HepG2 (cell line): ENCODE results near the gene SIVA1. TPM values are rescaled to one million over a fixed set of nuclear protein-coding genes. Genes with fewer than 3 reads are reported as not detected.

Source experiments
- ATAC-seq: fragments of 200-7000 bp; cut with Tn5 transposase; 3 replicates; pipeline ENCODE4 v1.9.1; 2020; ENCODE audit warnings: mild to moderate bottlenecking, moderate library complexity
- BruUV-seq: library from RNA; stranded (reverse); fragments of 400-500 nt; replicated peaks from 2 replicates; lab custom pipeline; 2021; lab: Mats Ljungman, UMichigan
- CTCF ChIA-PET: fragments of 300-600 bp; formaldehyde crosslinking; extraction: SDS; loops from one replicate; lab custom pipeline; 2021; ENCODE audit warnings: low total read pairs, inconsistent platforms, low intra/inter-chr PET ratio; lab: Yijun Ruan, JAX
- POLR2A ChIA-PET: fragments of 350-600 bp; sonication (Branson Sonifier 250); formaldehyde crosslinking; loops from one replicate; lab custom pipeline; 2020; ENCODE audit warnings: antibody characterized with exemption, inconsistent platforms; lab: Yijun Ruan, JAX
- DNase-seq: peaks from one replicate; pipeline ENCODE4 v3.0.0-alpha.2; 2015; ENCODE audit warnings: low spot score
- FAIRE-seq: peaks from 3 replicates; lab custom pipeline; 2011; peaks lifted over from hg19 to GRCh38; lab: Jason Lieb, UNC
- H2AFZ ChIP-seq: one replicate; pipeline ENCODE4 v1.6.1; 2011; ENCODE audit warnings: low read length, inconsistent platforms
- H3K27ac ChIP-seq: fragments of 300-600 bp; 3 replicates; pipeline ENCODE4 v1.8.0; 2011; ENCODE audit warnings: mixed run types, mild to moderate bottlenecking, mixed read lengths, low read length, inconsistent platforms; ENCODE audit not compliant: insufficient read depth; ENCODE audit errors: extremely low read length
- H3K27me3 ChIP-seq, 2 experiments: fragments of 200-600 bp in 1 of 2; 2 replicates in 1 of 2; 3 replicates in 1 of 2; pipeline versions ENCODE4 v1.6.0 to v1.8.0; 2011; ENCODE audit warnings: low read length in 2 of 2, mild to moderate bottlenecking in 2 of 2, moderate library complexity in 2 of 2, inconsistent platforms in 1 of 2; ENCODE audit not compliant: insufficient read depth in 2 of 2, control insufficient read depth in 1 of 2
- H3K36me3 ChIP-seq, 2 experiments: fragments of 200-600 bp in 1 of 2; replicated peaks in 1 of 2; 2 replicates in 1 of 2; 3 replicates in 1 of 2; pipeline versions ENCODE4 v1.5.1 to v1.8.0; 2011; ENCODE audit warnings: low read length in 2 of 2, inconsistent platforms in 1 of 2; ENCODE audit not compliant: insufficient read depth in 2 of 2, control insufficient read depth in 1 of 2
- H3K4me1 ChIP-seq: 2 replicates; pipeline ENCODE4 v1.5.1; 2012; ENCODE audit warnings: low read length, inconsistent platforms; ENCODE audit not compliant: insufficient read depth
- H3K4me2 ChIP-seq: 2 replicates; pipeline ENCODE4 v1.6.0; 2011; ENCODE audit warnings: low read depth, low read length, inconsistent platforms
- H3K4me3 ChIP-seq, 3 experiments: fragments of 200-600 bp in 1 of 3; sonication (generic), shearing (Covaris generic) in 1 of 3; replicated peaks in 1 of 3; 2 replicates each; pipeline ENCODE4 v1.5.1; 2011 to 2016; ENCODE audit warnings: low read length in 3 of 3, inconsistent platforms in 2 of 3, low read depth in 2 of 3, mild to moderate bottlenecking in 2 of 3, control low read depth in 1 of 3, mixed read lengths in 1 of 3; ENCODE audit not compliant: insufficient read depth in 1 of 3
- H3K79me2 ChIP-seq: one replicate; pipeline ENCODE4 v1.6.1; 2011; ENCODE audit warnings: low read length, inconsistent platforms; ENCODE audit not compliant: insufficient read depth
- H3K9ac ChIP-seq: 2 replicates; pipeline ENCODE4 v1.6.0; 2011; ENCODE audit warnings: mild to moderate bottlenecking, low read depth, low read length, inconsistent platforms; ENCODE audit not compliant: insufficient read depth
- H3K9me3 ChIP-seq: 2 replicates; pipeline ENCODE4 v1.5.1; 2012; ENCODE audit warnings: mild to moderate bottlenecking, low read length
- H4K20me1 ChIP-seq: 2 replicates; pipeline ENCODE4 v1.6.0; 2011; ENCODE audit warnings: inconsistent platforms, mild to moderate bottlenecking, low read length, moderate library complexity; ENCODE audit not compliant: insufficient read depth
- AHR ChIP-seq: IDR thresholded peaks from 2 replicates; pipeline ENCODE4 v1.6.1; 2018; ENCODE audit warnings: missing genetic modification reagents, missing compliant biosample characterization
- ELF1 ChIP-seq: sonication (generic); formaldehyde crosslinking; IDR thresholded peaks from 2 replicates; pipeline ENCODE4 v1.4.0; 2020; ENCODE audit warnings: missing genetic modification reagents
- HDAC2 ChIP-seq: sonication (generic); formaldehyde crosslinking; IDR thresholded peaks from 2 replicates; pipeline ENCODE4 v1.4.0; 2020; ENCODE audit warnings: missing genetic modification reagents
- KLF15 ChIP-seq: sonication (generic); formaldehyde crosslinking; IDR thresholded peaks from 2 replicates; pipeline ENCODE4 v1.8.1; 2023; ENCODE audit warnings: borderline replicate concordance, mild to moderate bottlenecking, inconsistent platforms, missing genetic modification reagents, mixed read lengths
- MAF1 ChIP-seq: sonication (generic); formaldehyde crosslinking; IDR thresholded peaks from 2 replicates; pipeline ENCODE4 v1.5.0; 2020; ENCODE audit warnings: missing genetic modification reagents, borderline replicate concordance
- MAFK ChIP-seq, 2 experiments: IDR thresholded peaks in 1 of 2; conservative IDR thresholded peaks in 1 of 2; 2 replicates each; pipeline ENCODE4 v1.6.1; 2011; ENCODE audit warnings: improper control_type of control experiment in 2 of 2, low read length in 2 of 2
- NFATC3 ChIP-seq: sonication (generic); formaldehyde crosslinking; IDR thresholded peaks from 2 replicates; pipeline ENCODE4 v1.5.1; 2020; ENCODE audit warnings: mild to moderate bottlenecking, missing genetic modification reagents
- RARG ChIP-seq: sonication (generic); formaldehyde crosslinking; IDR thresholded peaks from 2 replicates; pipeline ENCODE4 v1.4.0; 2020; ENCODE audit warnings: low read depth, mild to moderate bottlenecking, missing genetic modification reagents
- SRSF9 ChIP-seq: fragments of 200-400 bp; formaldehyde crosslinking; IDR thresholded peaks from 2 replicates; pipeline ENCODE4 v1.6.1; 2018; ENCODE audit warnings: borderline replicate concordance, mild to moderate bottlenecking, low read depth, low read length; ENCODE audit not compliant: insufficient read depth, poor library complexity, severe bottlenecking
- ZBTB21 ChIP-seq: sonication (generic); formaldehyde crosslinking; IDR thresholded peaks from 2 replicates; pipeline ENCODE4 v1.4.0; 2020; ENCODE audit warnings: missing genetic modification reagents
- ZNF143 ChIP-seq: sonication (generic); formaldehyde crosslinking; IDR thresholded peaks from 2 replicates; pipeline ENCODE4 v1.4.0; 2020; ENCODE audit warnings: missing genetic modification reagents
- ZNF326 ChIP-seq: sonication (generic); formaldehyde crosslinking; IDR thresholded peaks from 2 replicates; pipeline ENCODE4 v1.4.0; 2020; ENCODE audit warnings: missing genetic modification reagents, borderline replicate concordance
- ZNF446 ChIP-seq: sonication (generic); formaldehyde crosslinking; IDR thresholded peaks from 2 replicates; pipeline ENCODE4 v1.5.0; 2020; ENCODE audit warnings: mild to moderate bottlenecking, missing genetic modification reagents
- ZNF547 ChIP-seq: sonication (generic); formaldehyde crosslinking; IDR thresholded peaks from 2 replicates; pipeline ENCODE4 v1.5.1; 2020; ENCODE audit warnings: mild to moderate bottlenecking, missing genetic modification reagents
- ZNF605 ChIP-seq: sonication (generic); formaldehyde crosslinking; IDR thresholded peaks from 2 replicates; pipeline ENCODE4 v1.8.0; 2022; ENCODE audit warnings: mild to moderate bottlenecking, missing genetic modification reagents
- WGBS: methylation state at CpG from one replicate; pipeline ENCODE4 v1.1.6; 2017; ENCODE audit warnings: low lambda C conversion rate; 5-methylcytosine and 5-hydroxymethylcytosine counted together
- in situ Hi-C: cut with HindIII; loops from 2 replicates; pipeline ENCODE4 v1.10.0; 2017; ENCODE audit warnings: low pct_unique_long_range_greater_than_20kb; ENCODE audit not compliant: extremely low pct_ligation_motif_present
- intact Hi-C: fragments of 100-400 bp; cut with micrococcal nuclease; formaldehyde crosslinking; loops from one replicate; pipeline ENCODE4 v1.10.0; 2022; ENCODE audit not compliant: unreplicated experiment
- polyA plus RNA-seq, 8 experiments: library from polyadenylated mRNA; depleted of rRNA in 3 of 8; stranded (reverse) in 7 of 8; unstranded in 1 of 8; fragments of >200 nt; fragmentation: Illumina TruSeq in 4 of 8; extraction: Trizol in 4 of 8; gene quantifications; 2 replicates each; pipeline versions ENCODE4 v1.2.1 to v1.2.3, GENCODE V29; 2011 to 2016; ENCODE audit warnings: low read depth in 4 of 8, missing spikeins in 1 of 8, mixed read lengths in 1 of 8; ENCODE audit not compliant: insufficient read depth in 1 of 8
- total RNA-seq, 5 experiments: library from RNA; depleted of rRNA; stranded (reverse); fragments of >200 nt; fragmentation: Illumina TruSeq; extraction: Trizol; gene quantifications; 2 replicates each; pipeline ENCODE4 v1.2.3, GENCODE V29; 2016; ENCODE audit warnings: low read depth in 1 of 5
- TF ChIP-seq, protein P1 (sequence below): IDR thresholded peaks from 2 replicates; pipeline ENCODE4 v1.6.1; 2012; ENCODE audit warnings: inconsistent platforms
- TF ChIP-seq, protein P2 (sequence below): sonication (generic); formaldehyde crosslinking; IDR thresholded peaks from 2 replicates; pipeline ENCODE4 v1.8.1; 2022; ENCODE audit warnings: mild to moderate bottlenecking, missing genetic modification reagents
- TF ChIP-seq, protein P3 (sequence below): sonication (generic); formaldehyde crosslinking; IDR thresholded peaks from 2 replicates; pipeline ENCODE4 v1.4.0; 2020; ENCODE audit warnings: missing genetic modification reagents, low read depth, mild to moderate bottlenecking, borderline replicate concordance
- TF ChIP-seq, protein P4 (sequence below): sonication (generic); formaldehyde crosslinking; conservative IDR thresholded peaks from 2 replicates; pipeline ENCODE4 v1.8.1; 2023; ENCODE audit warnings: missing genetic modification reagents
- TF ChIP-seq, protein P5 (sequence below): sonication (generic); formaldehyde crosslinking; IDR thresholded peaks from 2 replicates; pipeline ENCODE4 v1.4.0; 2020; ENCODE audit warnings: mild to moderate bottlenecking, missing genetic modification reagents

SIVA1 gene
- total and polyA plus RNA-seq, 2 of the 13 experiments (the other 11 are each of a cell fraction or from before 2014, with no cell fraction given): 123 to 186 TPM

DNA sequence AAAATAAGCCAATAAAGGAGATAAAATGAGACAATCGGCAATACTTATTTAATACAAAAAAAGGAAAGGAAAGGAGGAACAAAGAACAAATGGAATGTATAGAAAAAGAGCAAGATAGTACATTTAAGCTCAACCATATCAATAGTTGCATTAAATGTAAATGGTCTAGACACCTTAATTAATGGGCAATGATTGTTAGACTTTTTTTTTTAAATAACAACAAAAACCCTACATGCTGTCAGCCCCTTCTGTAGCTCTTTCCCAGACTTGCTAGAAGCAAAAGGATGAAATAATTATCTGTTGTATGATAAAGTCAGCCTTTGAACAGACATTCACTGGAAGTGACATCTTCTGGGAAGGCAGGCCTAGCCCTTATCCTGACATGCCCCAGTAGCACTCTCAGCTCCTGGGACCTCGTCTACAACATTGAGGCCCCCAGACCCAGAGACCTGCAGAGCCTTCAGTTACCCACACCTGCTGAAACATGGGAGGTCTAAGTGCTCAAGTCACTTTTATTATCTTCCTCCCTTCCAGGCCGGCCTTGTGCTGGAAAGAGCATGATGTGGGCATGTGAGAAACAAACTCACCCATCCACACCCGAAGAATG lies 13.4 kb downstream of the SIVA1 start:
- Histone ChIP-seq H3K4me1 (peaks cover 52% of the 10 kb centered on the region), H3K27me3 (no peaks in the 10 kb centered on the region; a peak in 1 of 5 replicates), H3K4me3 (peak overlapping the region; percentile 74 to 81 (median 75)), H2AFZ (no peak overlapping the region), H4K20me1 (peaks cover 33% of the 10 kb centered on the region), H3K79me2 (peaks cover 60% of the 10 kb centered on the region), H3K4me2 (peak overlapping the region; percentile 85), H3K27ac (peak overlapping the region; percentile 86), H3K9me3 (peaks cover 5% of the 10 kb centered on the region), H3K9ac (peak overlapping the region; percentile 91), H3K36me3 (peaks cover 4 to 18% of the 10 kb centered on the region in 2 experiments)
- BruUV-seq: TSS peak; percentile 90
- in situ Hi-C loops (loop anchor here (5.0 kb wide), 2 partner anchors 56 to 101 kb away; partner anchors contain the start of gene CEP170B), intact Hi-C loops (loop anchor here (2.0 kb wide), 1 partner anchor 14 kb away; the partner anchor contains the start of gene SIVA1)
- ChIA-PET POLR2A (interaction anchor here (0.7 to 4.1 kb wide), 18 partner anchors 9 to 101 kb away, joined by 3 to 72 read pairs (median 12); partner anchors contain the start of genes AKT1, CEP170B, SIVA1 and ZBTB42), CTCF (no interaction called here)
- no peak for FAIRE-seq
- under 1% methylated on average over 4 of the region's 4 CpGs for WGBS
- peak; percentile 13 for ATAC-seq
- DNase-seq: no peak
- TF ChIP-seq, protein P1, sequence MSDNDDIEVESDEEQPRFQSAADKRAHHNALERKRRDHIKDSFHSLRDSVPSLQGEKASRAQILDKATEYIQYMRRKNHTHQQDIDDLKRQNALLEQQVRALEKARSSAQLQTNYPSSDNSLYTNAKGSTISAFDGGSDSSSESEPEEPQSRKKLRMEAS: no peak
- TF ChIP-seq, protein P2, sequence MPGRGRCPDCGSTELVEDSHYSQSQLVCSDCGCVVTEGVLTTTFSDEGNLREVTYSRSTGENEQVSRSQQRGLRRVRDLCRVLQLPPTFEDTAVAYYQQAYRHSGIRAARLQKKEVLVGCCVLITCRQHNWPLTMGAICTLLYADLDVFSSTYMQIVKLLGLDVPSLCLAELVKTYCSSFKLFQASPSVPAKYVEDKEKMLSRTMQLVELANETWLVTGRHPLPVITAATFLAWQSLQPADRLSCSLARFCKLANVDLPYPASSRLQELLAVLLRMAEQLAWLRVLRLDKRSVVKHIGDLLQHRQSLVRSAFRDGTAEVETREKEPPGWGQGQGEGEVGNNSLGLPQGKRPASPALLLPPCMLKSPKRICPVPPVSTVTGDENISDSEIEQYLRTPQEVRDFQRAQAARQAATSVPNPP: 0 out of 2 replicates have a peak, but pooled peaks have one; percentile 22
- TF ChIP-seq SRSF9 (no peak), RARG (CRISPR knock-in tag) (no peak), AHR (CRISPR knock-in tag) (no peak), NFATC3 (CRISPR knock-in tag) (no peak), ZNF446 (CRISPR knock-in tag) (no peak), MAFK (conservative IDR thresholded peaks at IDR 0.05 in 1 of 2, IDR thresholded peaks at IDR 0.05 in 1 of 2; ENCODE audit: low read length in 2 of 2) (no peak), ZNF326 (no peak), ZNF605 (CRISPR knock-in tag) (peak; percentile 49; the same call in 1 of the 2 replicates), ELF1 (CRISPR knock-in tag) (no peak), ZNF547 (0 out of 2 replicates have a peak, but pooled peaks have one; percentile 22), ZNF143 (CRISPR knock-in tag) (no peak), HDAC2 (CRISPR knock-in tag) (no peak), MAF1 (CRISPR knock-in tag) (no peak), KLF15 (CRISPR knock-in tag) (no peak), ZBTB21 (CRISPR knock-in tag) (no peak)
- TF ChIP-seq, protein P3, sequence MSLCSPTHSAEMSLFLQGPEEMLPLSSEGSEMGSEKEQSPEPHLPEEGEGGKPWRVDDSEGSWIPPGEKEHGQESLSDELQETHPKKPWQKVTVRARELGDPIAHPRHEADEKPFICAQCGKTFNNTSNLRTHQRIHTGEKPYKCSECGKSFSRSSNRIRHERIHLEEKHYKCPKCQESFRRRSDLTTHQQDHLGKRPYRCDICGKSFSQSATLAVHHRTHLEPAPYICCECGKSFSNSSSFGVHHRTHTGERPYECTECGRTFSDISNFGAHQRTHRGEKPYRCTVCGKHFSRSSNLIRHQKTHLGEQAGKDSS (CRISPR knock-in tag): no peak
- TF ChIP-seq, protein P4, sequence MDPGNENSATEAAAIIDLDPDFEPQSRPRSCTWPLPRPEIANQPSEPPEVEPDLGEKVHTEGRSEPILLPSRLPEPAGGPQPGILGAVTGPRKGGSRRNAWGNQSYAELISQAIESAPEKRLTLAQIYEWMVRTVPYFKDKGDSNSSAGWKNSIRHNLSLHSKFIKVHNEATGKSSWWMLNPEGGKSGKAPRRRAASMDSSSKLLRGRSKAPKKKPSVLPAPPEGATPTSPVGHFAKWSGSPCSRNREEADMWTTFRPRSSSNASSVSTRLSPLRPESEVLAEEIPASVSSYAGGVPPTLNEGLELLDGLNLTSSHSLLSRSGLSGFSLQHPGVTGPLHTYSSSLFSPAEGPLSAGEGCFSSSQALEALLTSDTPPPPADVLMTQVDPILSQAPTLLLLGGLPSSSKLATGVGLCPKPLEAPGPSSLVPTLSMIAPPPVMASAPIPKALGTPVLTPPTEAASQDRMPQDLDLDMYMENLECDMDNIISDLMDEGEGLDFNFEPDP (CRISPR knock-in tag): 0 out of 2 replicates have a peak, but pooled peaks have one; percentile 28
- TF ChIP-seq, protein P5, sequence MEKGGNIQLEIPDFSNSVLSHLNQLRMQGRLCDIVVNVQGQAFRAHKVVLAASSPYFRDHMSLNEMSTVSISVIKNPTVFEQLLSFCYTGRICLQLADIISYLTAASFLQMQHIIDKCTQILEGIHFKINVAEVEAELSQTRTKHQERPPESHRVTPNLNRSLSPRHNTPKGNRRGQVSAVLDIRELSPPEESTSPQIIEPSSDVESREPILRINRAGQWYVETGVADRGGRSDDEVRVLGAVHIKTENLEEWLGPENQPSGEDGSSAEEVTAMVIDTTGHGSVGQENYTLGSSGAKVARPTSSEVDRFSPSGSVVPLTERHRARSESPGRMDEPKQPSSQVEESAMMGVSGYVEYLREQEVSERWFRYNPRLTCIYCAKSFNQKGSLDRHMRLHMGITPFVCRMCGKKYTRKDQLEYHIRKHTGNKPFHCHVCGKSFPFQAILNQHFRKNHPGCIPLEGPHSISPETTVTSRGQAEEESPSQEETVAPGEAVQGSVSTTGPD: no peak
